Endothelial cell (in vitro differentiated cells): ENCODE data around the gene HUS1B. TPM values are rescaled to one million over a fixed set of nuclear protein-coding genes. Genes with fewer than 3 reads are reported as not detected.

Experiments used
- DNase-seq: peaks from one replicate; pipeline ENCODE4 v3.0.0; 2021; ENCODE audit warnings: low spot score
- H3K27ac Mint-ChIP-seq: one replicate; pipeline ENCODE4 v1.8.0; 2021; ENCODE audit warnings: mixed read lengths, inconsistent platforms; ENCODE audit not compliant: unreplicated experiment
- H3K27me3 Mint-ChIP-seq: one replicate; pipeline ENCODE4 v1.8.0; 2021; ENCODE audit warnings: mild to moderate bottlenecking, moderate library complexity, mixed read lengths, inconsistent platforms; ENCODE audit not compliant: unreplicated experiment
- H3K36me3 Mint-ChIP-seq: one replicate; pipeline ENCODE4 v1.8.0; 2021; ENCODE audit warnings: mild to moderate bottlenecking, low read depth, mixed read lengths, inconsistent platforms; ENCODE audit not compliant: unreplicated experiment
- H3K4me1 Mint-ChIP-seq: one replicate; pipeline ENCODE4 v1.8.0; 2021; ENCODE audit warnings: mild to moderate bottlenecking, mixed read lengths, inconsistent platforms; ENCODE audit not compliant: unreplicated experiment
- H3K4me3 Mint-ChIP-seq: one replicate; pipeline ENCODE4 v1.8.0; 2021; ENCODE audit warnings: mild to moderate bottlenecking, mixed read lengths, inconsistent platforms; ENCODE audit not compliant: unreplicated experiment
- H3K9me3 Mint-ChIP-seq: one replicate; pipeline ENCODE4 v1.8.0; 2021; ENCODE audit warnings: mixed read lengths, inconsistent platforms; ENCODE audit not compliant: unreplicated experiment
- total RNA-seq: library from RNA; stranded (reverse); fragmentation: NEBNext Ultra II Directional; extraction: Animal tissue kit (Norgen Biotek cat#: 25700); gene quantifications from one replicate; pipeline ENCODE4 v1.2.1, GENCODE V29; 2021; ENCODE audit not compliant: unreplicated experiment
- TF ChIP-seq, protein P1 (sequence below): fragments of 200-600 bp; sonication (generic); IDR thresholded peaks from one replicate; pipeline ENCODE4 v1.5.0; 2021; ENCODE audit warnings: antibody characterized with exemption; ENCODE audit not compliant: unreplicated experiment

Gene HUS1B
- total RNA-seq, 1 donor from 2014 or later, result 0.72 TPM

DNA sequence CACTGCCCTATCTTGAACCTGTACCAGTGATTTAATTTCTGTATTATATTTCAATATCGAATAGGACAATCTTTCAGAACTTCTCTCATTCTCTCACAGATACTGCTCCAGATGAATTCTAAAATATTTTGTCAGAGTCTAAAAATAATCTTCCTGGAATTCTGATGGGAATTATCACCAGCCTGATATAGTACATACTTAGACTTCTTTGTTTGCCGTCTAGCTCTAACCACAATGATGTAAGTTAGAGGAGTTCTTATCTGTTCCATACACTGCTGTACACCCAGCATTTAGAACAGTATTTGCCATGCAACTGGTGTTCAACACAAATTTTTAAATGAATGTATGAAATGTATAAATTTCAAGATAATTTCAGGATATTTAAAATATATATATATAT, 1.3 kb upstream of the HUS1B start:
- Mint-ChIP-seq H3K4me1 (peaks cover 24% of the 10 kb centered on the region), H3K36me3 (peaks cover 8% of the 10 kb centered on the region), H3K27me3 (no peaks in the 10 kb centered on the region), H3K9me3 (no peaks in the 10 kb centered on the region), H3K27ac (no peak overlapping the region), H3K4me3 (no peak overlapping the region)
- TF ChIP-seq, protein P1, sequence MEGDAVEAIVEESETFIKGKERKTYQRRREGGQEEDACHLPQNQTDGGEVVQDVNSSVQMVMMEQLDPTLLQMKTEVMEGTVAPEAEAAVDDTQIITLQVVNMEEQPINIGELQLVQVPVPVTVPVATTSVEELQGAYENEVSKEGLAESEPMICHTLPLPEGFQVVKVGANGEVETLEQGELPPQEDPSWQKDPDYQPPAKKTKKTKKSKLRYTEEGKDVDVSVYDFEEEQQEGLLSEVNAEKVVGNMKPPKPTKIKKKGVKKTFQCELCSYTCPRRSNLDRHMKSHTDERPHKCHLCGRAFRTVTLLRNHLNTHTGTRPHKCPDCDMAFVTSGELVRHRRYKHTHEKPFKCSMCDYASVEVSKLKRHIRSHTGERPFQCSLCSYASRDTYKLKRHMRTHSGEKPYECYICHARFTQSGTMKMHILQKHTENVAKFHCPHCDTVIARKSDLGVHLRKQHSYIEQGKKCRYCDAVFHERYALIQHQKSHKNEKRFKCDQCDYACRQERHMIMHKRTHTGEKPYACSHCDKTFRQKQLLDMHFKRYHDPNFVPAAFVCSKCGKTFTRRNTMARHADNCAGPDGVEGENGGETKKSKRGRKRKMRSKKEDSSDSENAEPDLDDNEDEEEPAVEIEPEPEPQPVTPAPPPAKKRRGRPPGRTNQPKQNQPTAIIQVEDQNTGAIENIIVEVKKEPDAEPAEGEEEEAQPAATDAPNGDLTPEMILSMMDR, result no peak
- DNase-seq, result no peak

DNA sequence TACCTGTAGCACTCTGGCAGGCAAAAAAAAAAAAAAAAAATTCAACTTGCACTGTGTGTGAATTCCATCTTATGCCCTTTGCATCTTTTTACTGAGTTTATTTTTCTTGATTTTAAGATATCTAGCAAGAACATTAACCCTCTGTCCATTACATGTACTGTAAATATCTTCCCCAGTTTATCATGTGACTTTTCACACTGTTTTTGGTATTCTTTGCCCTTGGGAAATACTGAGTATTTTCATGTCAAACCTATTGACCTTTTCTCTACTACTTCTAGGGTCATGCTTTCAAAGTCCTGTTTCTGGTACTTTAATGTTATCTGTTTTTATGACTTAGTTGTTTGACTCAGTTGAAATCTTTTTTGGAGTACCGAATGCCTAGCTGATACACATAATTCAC, 843 bp upstream of the HUS1B start:
- Mint-ChIP-seq H3K4me1 (peaks cover 24% of the 10 kb centered on the region), H3K27ac (no peak overlapping the region), H3K9me3 (no peaks in the 10 kb centered on the region), H3K4me3 (no peak overlapping the region), H3K36me3 (peaks cover 8% of the 10 kb centered on the region), H3K27me3 (no peaks in the 10 kb centered on the region)
- no peak for DNase-seq
- TF ChIP-seq, protein P1, result no peak

DNA sequence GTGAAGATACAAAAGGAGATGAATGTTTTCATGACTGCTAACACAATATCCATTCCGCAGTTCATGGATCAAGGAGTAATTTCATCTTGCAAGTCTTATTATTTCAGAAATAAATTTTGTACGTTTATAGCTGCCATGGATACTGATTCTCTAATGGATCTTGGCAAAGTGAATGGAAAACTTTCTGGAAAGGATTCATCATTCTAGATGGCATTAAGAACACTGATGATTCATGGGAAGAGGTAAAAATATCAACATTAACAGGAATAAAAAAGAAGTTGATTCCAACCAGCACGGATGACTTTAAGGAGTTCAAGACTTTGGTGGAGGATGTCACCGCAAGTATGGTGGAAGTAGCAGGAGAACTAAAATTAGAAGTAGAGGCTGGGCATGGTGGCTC, 2.8 kb downstream of the HUS1B start:
- H3K9me3 Mint-ChIP-seq, result no peaks in the 10 kb centered on the region
- peaks cover 3% of the 10 kb centered on the region for H3K4me1 Mint-ChIP-seq
- DNase-seq, result no peak
- no peak overlapping the region for H3K4me3 Mint-ChIP-seq
- H3K27me3 Mint-ChIP-seq, result no peaks in the 10 kb centered on the region
- peaks cover 8% of the 10 kb centered on the region for H3K36me3 Mint-ChIP-seq
- TF ChIP-seq, protein P1, result no peak
- H3K27ac Mint-ChIP-seq, result no peak overlapping the region

DNA sequence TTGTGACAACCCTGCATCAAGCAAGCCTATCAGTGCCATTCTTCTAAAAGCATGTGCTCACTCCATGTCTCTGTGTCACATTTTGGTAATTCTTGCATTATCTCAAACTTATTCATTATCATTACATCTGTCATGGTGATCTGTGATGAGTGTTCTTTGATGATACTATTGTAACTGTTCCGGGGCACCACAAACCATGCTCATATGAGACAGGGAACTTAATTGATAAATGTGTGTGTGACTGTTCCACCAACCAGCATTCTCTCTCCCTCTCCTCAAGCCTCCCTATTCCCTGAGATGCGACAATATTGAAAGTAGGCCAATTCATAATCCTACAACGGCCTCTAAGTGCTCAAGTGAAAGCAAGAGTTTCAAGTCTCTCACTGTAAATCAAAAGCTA, 4.0 kb downstream of the HUS1B start:
- TF ChIP-seq, protein P1, result no peak
- no peaks in the 10 kb centered on the region for H3K4me1 Mint-ChIP-seq

DNA sequence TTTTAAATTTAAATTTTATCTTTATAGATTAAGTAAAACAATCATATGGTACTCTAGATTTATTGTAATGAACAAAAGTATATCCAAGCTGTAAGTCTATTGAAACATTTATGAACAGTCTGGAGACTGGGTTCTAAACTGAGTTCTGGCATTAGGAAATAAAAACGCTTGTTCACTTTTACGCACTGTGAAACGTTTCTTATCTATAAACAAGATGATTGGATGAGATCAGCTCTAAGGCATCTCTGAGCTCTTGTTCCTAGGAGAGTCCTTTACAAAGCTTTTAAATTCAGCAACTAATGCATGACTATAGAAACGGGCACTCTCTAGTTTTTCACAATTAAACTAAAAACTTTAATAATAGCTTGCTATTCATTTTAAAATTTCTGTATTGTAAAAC, 6.8 kb downstream of the HUS1B start:
- Mint-ChIP-seq H3K4me3 (no peak overlapping the region), H3K4me1 (peaks cover 13% of the 10 kb centered on the region), H3K9me3 (no peaks in the 10 kb centered on the region), H3K27ac (no peak overlapping the region), H3K36me3 (peaks cover 4% of the 10 kb centered on the region), H3K27me3 (no peaks in the 10 kb centered on the region)
- TF ChIP-seq, protein P1, result no peak
- no peak for DNase-seq

More for the DNA sequence above, 4.0 kb downstream of the HUS1B start:
- Mint-ChIP-seq H3K4me3 (no peak overlapping the region), H3K27me3 (no peaks in the 10 kb centered on the region), H3K9me3 (no peaks in the 10 kb centered on the region), H3K36me3 (peaks cover 8% of the 10 kb centered on the region), H3K27ac (no peak overlapping the region)
- no peak for DNase-seq
